Measurements from ENCODE around the gene CACHD1. TPM values are rescaled to one million over a fixed set of nuclear protein-coding genes. Genes with fewer than 3 reads are reported as not detected.

CACHD1 gene
- total RNA-seq, 1 experiment from 2014 or later: 29.9 TPM

DNA sequence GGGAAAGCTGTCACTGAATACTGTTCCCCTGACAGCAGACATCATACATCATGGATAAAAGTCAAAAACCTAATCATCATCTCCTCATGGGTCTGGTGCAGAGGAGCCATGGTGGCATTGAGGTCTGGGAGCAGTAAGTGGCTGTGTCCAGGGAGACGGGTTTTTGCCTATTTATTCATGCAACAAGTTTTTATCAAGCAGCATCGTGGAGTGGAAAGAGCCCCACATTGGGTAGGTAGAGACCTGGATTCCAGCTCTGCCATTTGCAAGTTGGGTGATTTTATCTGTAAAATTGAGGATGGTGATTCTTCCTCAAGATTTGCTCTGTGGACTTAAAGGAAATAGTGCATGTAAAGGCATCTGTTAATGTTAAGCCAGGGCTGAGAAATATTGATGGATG is 4.2 kb downstream of the CACHD1 start:
- peaks cover 66% of the 10 kb centered on the region for H3K4me1 ChIP-seq (ENCODE audit: control insufficient read depth, insufficient read depth, low read length)
- no peaks in the 10 kb centered on the region; the same call in 1 of the 2 replicates for H3K36me3 ChIP-seq (ENCODE audit: control insufficient read depth, insufficient read depth, low read length)
- H3K9me3 ChIP-seq (ENCODE audit: control insufficient read depth, insufficient read depth, low read depth, low read length): no peaks in the 10 kb centered on the region
- in situ Hi-C loops (cut with HindIII; ENCODE audit: low pct_unique_long_range_greater_than_20kb, low sequenced_read_pairs): no loop called here
- intact Hi-C loops (cut with micrococcal nuclease; ENCODE audit: unreplicated experiment): loop anchor here (5.0 kb wide), 1 partner anchor 207 kb away; no protein-coding TSS in a partner anchor
- TF ChIP-seq, protein P1, sequence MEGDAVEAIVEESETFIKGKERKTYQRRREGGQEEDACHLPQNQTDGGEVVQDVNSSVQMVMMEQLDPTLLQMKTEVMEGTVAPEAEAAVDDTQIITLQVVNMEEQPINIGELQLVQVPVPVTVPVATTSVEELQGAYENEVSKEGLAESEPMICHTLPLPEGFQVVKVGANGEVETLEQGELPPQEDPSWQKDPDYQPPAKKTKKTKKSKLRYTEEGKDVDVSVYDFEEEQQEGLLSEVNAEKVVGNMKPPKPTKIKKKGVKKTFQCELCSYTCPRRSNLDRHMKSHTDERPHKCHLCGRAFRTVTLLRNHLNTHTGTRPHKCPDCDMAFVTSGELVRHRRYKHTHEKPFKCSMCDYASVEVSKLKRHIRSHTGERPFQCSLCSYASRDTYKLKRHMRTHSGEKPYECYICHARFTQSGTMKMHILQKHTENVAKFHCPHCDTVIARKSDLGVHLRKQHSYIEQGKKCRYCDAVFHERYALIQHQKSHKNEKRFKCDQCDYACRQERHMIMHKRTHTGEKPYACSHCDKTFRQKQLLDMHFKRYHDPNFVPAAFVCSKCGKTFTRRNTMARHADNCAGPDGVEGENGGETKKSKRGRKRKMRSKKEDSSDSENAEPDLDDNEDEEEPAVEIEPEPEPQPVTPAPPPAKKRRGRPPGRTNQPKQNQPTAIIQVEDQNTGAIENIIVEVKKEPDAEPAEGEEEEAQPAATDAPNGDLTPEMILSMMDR (IDR thresholded peaks at IDR 0.05): no peak
- no peak overlapping the region for H3K4me3 ChIP-seq (ENCODE audit: low read depth in 2 of 2, low read length in 2 of 2)
- H3K27ac ChIP-seq (ENCODE audit: low read length): peak overlapping the region; percentile 49
- CTCF ChIA-PET: no interaction called here
- no peaks in the 10 kb centered on the region for H3K27me3 ChIP-seq (ENCODE audit: control insufficient read depth, insufficient read depth, low read length)
- ATAC-seq (no peak), DNase-seq (ENCODE audit: low read depth, low spot score) (no peak)
- BruUV-seq (replicated peaks): no TSS peak
- POLR2A ChIA-PET: no interaction called here

DNA sequence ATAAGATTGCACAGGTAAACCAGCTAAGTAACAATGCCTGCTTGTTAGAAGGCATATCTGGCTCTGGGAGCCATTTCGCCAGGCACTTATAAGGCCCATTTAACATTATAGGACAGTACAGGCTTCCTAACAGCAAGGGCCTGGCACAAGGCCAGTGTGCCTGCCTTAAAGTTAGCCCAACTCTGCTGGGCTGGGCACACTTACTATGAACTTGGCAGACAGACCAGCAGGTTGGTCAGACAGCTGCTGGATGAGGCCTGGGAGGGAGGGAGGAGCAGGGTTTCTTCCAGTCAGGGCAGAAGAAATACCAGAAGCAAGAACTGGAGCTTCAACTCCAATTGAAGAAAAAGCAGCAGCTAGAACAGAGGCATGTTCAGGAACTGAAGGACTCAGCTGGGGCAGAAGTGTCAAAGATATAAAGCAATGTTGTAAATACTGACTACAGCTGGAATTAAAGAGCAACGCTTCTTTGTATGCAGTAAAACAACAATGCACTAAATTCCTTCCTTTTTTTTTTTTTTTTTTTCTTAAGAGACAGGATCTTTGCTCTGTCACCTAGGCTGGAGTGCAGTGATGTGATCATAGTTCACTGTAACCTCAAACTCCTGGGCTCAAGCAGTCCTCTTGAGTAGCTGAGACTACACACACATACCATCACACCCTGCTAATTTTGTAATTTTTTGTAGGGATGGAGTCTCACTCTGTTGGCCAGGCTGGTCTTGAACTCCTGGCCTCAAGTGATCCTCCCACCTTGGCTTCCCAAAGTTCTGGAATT is 4.9 kb downstream of the CACHD1 start:
- Histone ChIP-seq H3K4me3 (ENCODE audit: low read depth in 2 of 2, low read length in 2 of 2) (no peak overlapping the region), H3K9me3 (ENCODE audit: control insufficient read depth, insufficient read depth, low read depth, low read length) (no peaks in the 10 kb centered on the region), H3K27ac (ENCODE audit: low read length) (peak overlapping the region; percentile 49), H3K27me3 (ENCODE audit: control insufficient read depth, insufficient read depth, low read length) (no peaks in the 10 kb centered on the region), H3K4me1 (ENCODE audit: control insufficient read depth, insufficient read depth, low read length) (peaks cover 68% of the 10 kb centered on the region), H3K36me3 (ENCODE audit: control insufficient read depth, insufficient read depth, low read length) (no peaks in the 10 kb centered on the region; the same call in 1 of the 2 replicates)
- ChIA-PET CTCF (no interaction called here), POLR2A (no interaction called here)
- TF ChIP-seq POLR2AphosphoS5 (IDR thresholded peaks at IDR 0.05; ENCODE audit: low read depth, low read length): no peak
- no peak for TF ChIP-seq TCF7L2 (IDR thresholded peaks at IDR 0.05; ENCODE audit: low read depth, low read length)
- TF ChIP-seq, protein P1 (IDR thresholded peaks at IDR 0.05): no peak
- TF ChIP-seq, protein P2, sequence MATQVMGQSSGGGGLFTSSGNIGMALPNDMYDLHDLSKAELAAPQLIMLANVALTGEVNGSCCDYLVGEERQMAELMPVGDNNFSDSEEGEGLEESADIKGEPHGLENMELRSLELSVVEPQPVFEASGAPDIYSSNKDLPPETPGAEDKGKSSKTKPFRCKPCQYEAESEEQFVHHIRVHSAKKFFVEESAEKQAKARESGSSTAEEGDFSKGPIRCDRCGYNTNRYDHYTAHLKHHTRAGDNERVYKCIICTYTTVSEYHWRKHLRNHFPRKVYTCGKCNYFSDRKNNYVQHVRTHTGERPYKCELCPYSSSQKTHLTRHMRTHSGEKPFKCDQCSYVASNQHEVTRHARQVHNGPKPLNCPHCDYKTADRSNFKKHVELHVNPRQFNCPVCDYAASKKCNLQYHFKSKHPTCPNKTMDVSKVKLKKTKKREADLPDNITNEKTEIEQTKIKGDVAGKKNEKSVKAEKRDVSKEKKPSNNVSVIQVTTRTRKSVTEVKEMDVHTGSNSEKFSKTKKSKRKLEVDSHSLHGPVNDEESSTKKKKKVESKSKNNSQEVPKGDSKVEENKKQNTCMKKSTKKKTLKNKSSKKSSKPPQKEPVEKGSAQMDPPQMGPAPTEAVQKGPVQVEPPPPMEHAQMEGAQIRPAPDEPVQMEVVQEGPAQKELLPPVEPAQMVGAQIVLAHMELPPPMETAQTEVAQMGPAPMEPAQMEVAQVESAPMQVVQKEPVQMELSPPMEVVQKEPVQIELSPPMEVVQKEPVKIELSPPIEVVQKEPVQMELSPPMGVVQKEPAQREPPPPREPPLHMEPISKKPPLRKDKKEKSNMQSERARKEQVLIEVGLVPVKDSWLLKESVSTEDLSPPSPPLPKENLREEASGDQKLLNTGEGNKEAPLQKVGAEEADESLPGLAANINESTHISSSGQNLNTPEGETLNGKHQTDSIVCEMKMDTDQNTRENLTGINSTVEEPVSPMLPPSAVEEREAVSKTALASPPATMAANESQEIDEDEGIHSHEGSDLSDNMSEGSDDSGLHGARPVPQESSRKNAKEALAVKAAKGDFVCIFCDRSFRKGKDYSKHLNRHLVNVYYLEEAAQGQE (IDR thresholded peaks at IDR 0.05; ENCODE audit: insufficient read depth in 1 of 2, low read depth in 2 of 2, low read length in 1 of 2): no peak
- no peak for TF ChIP-seq SIN3A (IDR thresholded peaks at IDR 0.05; ENCODE audit: borderline replicate concordance, insufficient read depth, low read depth, low read length)
- in situ Hi-C loops (cut with HindIII; ENCODE audit: low pct_unique_long_range_greater_than_20kb, low sequenced_read_pairs) (no loop called here), intact Hi-C loops (cut with micrococcal nuclease; ENCODE audit: unreplicated experiment) (loop anchor here (5.0 kb wide), 1 partner anchor 208 kb away; no protein-coding TSS in a partner anchor)
- BruUV-seq (replicated peaks): no TSS peak
- DNase-seq (ENCODE audit: low read depth, low spot score) (no peak), ATAC-seq (no peak)
